Measurements from ENCODE around the gene PARP8.

- TF ChIP-seq POLR2A (IDR thresholded peaks at IDR 0.05) (no peak), CTCF (IDR thresholded peaks at IDR 0.05) (no peak)
These were observed 183.1 kb downstream of the PARP8 start for GRCh38 chr5:50849554-50849953.

All from Peyer's patch (tissue), 4 donors.